WTC11 (cell line): ENCODE measurements around the gene ADRA1B. TPM values are rescaled to one million over a fixed set of nuclear protein-coding genes. Genes with fewer than 3 reads are reported as not detected.

Experiments used
- ATAC-seq: fragments of 200-7000 bp; cut with Tn5 transposase; 2 replicates; pipeline ENCODE4 v1.10.0; 2021; ENCODE audit warnings: mild to moderate bottlenecking, moderate library complexity
- CTCF ChIA-PET: fragments of 300-600 bp; sonication (Branson Sonifier 250); formaldehyde crosslinking; loops from one replicate; lab custom pipeline; 2021; ENCODE audit warnings: antibody characterized with exemption; lab: Charles Lee
- POLR2A ChIA-PET: fragments of 350-600 bp; sonication (Branson Sonifier 250); formaldehyde crosslinking; loops from one replicate; lab custom pipeline; 2021; ENCODE audit warnings: antibody characterized with exemption; lab: Charles Lee
- DNase-seq: peaks from one replicate; pipeline ENCODE4 v3.0.0; 2021; ENCODE audit warnings: low spot score
- H3K27ac Mint-ChIP-seq: 2 replicates; pipeline ENCODE4 v1.8.0; 2021; ENCODE audit warnings: mixed read lengths
- H3K27me3 Mint-ChIP-seq: 2 replicates; pipeline ENCODE4 v1.8.0; 2021; ENCODE audit warnings: low read depth, mild to moderate bottlenecking, moderate library complexity, mixed read lengths
- H3K36me3 Mint-ChIP-seq: 2 replicates; pipeline ENCODE4 v1.8.0; 2021; ENCODE audit warnings: mixed read lengths
- H3K4me1 Mint-ChIP-seq: 2 replicates; pipeline ENCODE4 v1.8.0; 2022; ENCODE audit warnings: mixed read lengths
- H3K4me3 Mint-ChIP-seq: 2 replicates; pipeline ENCODE4 v1.8.0; 2021; ENCODE audit warnings: mild to moderate bottlenecking, moderate library complexity, mixed read lengths
- H3K9me3 Mint-ChIP-seq: 2 replicates; pipeline ENCODE4 v1.8.0; 2021; ENCODE audit warnings: mixed read lengths
- ATF1 ChIP-seq: sonication (generic); formaldehyde crosslinking; IDR thresholded peaks from 2 replicates; pipeline ENCODE4 v1.8.1; 2023; ENCODE audit warnings: mild to moderate bottlenecking, moderate library complexity, missing genetic modification reagents
- CBFB ChIP-seq: sonication (generic); formaldehyde crosslinking; IDR thresholded peaks from 2 replicates; pipeline ENCODE4 v1.8.1; 2022; ENCODE audit warnings: mild to moderate bottlenecking, low read depth, missing genetic modification reagents
- CREM ChIP-seq: sonication (generic); formaldehyde crosslinking; IDR thresholded peaks from 2 replicates; pipeline ENCODE4 v1.8.1; 2022; ENCODE audit warnings: mild to moderate bottlenecking, missing genetic modification reagents, moderate library complexity
- ERG ChIP-seq: fragments of 250-450 bp; sonication (Bioruptor Pico); IDR thresholded peaks from 2 replicates; pipeline ENCODE4 v1.8.0; 2021; ENCODE audit warnings: mild to moderate bottlenecking
- ESRRA ChIP-seq: sonication (generic); formaldehyde crosslinking; IDR thresholded peaks from 2 replicates; pipeline ENCODE4 v1.8.1; 2022; ENCODE audit warnings: mild to moderate bottlenecking, missing genetic modification reagents, borderline replicate concordance
- NR1H2 ChIP-seq: sonication (generic); formaldehyde crosslinking; IDR thresholded peaks from 2 replicates; pipeline ENCODE4 v1.9.0; 2021; ENCODE audit warnings: mild to moderate bottlenecking, moderate library complexity, missing genetic modification reagents
- RORB ChIP-seq: fragments of 250-450 bp; sonication (Bioruptor Pico); IDR thresholded peaks from 2 replicates; pipeline ENCODE4 v1.9.0; 2021; ENCODE audit warnings: mild to moderate bottlenecking
- TEAD4 ChIP-seq: sonication (generic); formaldehyde crosslinking; IDR thresholded peaks from 2 replicates; pipeline ENCODE4 v1.8.0; 2022; ENCODE audit warnings: mild to moderate bottlenecking, missing genetic modification reagents
- TP53 ChIP-seq: sonication (generic); formaldehyde crosslinking; IDR thresholded peaks from 2 replicates; pipeline ENCODE4 v1.8.1; 2023; ENCODE audit warnings: mild to moderate bottlenecking, missing genetic modification reagents
- USF1 ChIP-seq: sonication (generic); formaldehyde crosslinking; IDR thresholded peaks from 2 replicates; pipeline ENCODE4 v1.8.0; 2022; ENCODE audit warnings: mild to moderate bottlenecking, missing genetic modification reagents
- ZNF219 ChIP-seq: sonication (generic); formaldehyde crosslinking; IDR thresholded peaks from 2 replicates; pipeline ENCODE4 v1.8.0; 2023; ENCODE audit warnings: missing genetic modification reagents, mild to moderate bottlenecking, borderline replicate concordance
- ZNF671 ChIP-seq: fragments of 250-450 bp; sonication (Bioruptor Pico); IDR thresholded peaks from 2 replicates; pipeline ENCODE4 v1.8.0; 2021; ENCODE audit warnings: mild to moderate bottlenecking
- total RNA-seq: library from RNA; stranded (reverse); gene quantifications from 3 replicates; pipeline ENCODE4 v1.2.3, GENCODE V29; 2021
- TF ChIP-seq, protein P1 (sequence below): fragments of 200-600 bp; IDR thresholded peaks from 2 replicates; pipeline ENCODE4 v1.8.0; 2022; ENCODE audit warnings: antibody characterized with exemption
- TF ChIP-seq, protein P2 (sequence below): sonication (generic); formaldehyde crosslinking; IDR thresholded peaks from 2 replicates; pipeline ENCODE4 v1.8.1; 2023; ENCODE audit warnings: mild to moderate bottlenecking, missing genetic modification reagents, borderline replicate concordance
- TF ChIP-seq, protein P3 (sequence below): sonication (generic); formaldehyde crosslinking; IDR thresholded peaks from 2 replicates; pipeline ENCODE4 v1.8.1; 2022; ENCODE audit warnings: mild to moderate bottlenecking, missing genetic modification reagents, moderate library complexity, borderline replicate concordance
- TF ChIP-seq, protein P4 (sequence below): sonication (generic); formaldehyde crosslinking; IDR thresholded peaks from 2 replicates; pipeline ENCODE4 v1.8.0; 2022; ENCODE audit warnings: mild to moderate bottlenecking, missing genetic modification reagents

ADRA1B gene
- total RNA-seq, 1 experiment from 2014 or later: 0.11 TPM

GRCh38 chr5:159943326-159943725 is 27.0 kb downstream of the ADRA1B start:
- DNase-seq: no peak
- H3K27me3 Mint-ChIP-seq: no peaks in the 10 kb centered on the region

GRCh38 chr5:159944056-159944600 is 27.8 kb downstream of the ADRA1B start:
- DNase-seq (no peak), ATAC-seq (no peak)
- POLR2A ChIA-PET: no interaction called here

More at GRCh38 chr5:159943326-159943725, 27.0 kb downstream of the ADRA1B start:
- ChIA-PET POLR2A (no interaction called here), CTCF (interaction anchor here (0.7 kb wide), 1 partner anchor 8 kb away, joined by 3 read pairs; no protein-coding TSS in a partner anchor)
- Mint-ChIP-seq H3K4me1 (no peaks in the 10 kb centered on the region), H3K9me3 (peaks cover 10% of the 10 kb centered on the region), H3K27ac (no peak overlapping the region), H3K36me3 (no peaks in the 10 kb centered on the region), H3K4me3 (no peak overlapping the region)
- no peak for ATAC-seq
- TF ChIP-seq, protein P1, sequence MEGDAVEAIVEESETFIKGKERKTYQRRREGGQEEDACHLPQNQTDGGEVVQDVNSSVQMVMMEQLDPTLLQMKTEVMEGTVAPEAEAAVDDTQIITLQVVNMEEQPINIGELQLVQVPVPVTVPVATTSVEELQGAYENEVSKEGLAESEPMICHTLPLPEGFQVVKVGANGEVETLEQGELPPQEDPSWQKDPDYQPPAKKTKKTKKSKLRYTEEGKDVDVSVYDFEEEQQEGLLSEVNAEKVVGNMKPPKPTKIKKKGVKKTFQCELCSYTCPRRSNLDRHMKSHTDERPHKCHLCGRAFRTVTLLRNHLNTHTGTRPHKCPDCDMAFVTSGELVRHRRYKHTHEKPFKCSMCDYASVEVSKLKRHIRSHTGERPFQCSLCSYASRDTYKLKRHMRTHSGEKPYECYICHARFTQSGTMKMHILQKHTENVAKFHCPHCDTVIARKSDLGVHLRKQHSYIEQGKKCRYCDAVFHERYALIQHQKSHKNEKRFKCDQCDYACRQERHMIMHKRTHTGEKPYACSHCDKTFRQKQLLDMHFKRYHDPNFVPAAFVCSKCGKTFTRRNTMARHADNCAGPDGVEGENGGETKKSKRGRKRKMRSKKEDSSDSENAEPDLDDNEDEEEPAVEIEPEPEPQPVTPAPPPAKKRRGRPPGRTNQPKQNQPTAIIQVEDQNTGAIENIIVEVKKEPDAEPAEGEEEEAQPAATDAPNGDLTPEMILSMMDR: no peak
- TF ChIP-seq CBFB (CRISPR knock-in tag) (no peak), ZNF219 (CRISPR knock-in tag) (no peak), TEAD4 (CRISPR knock-in tag) (no peak), CREM (CRISPR knock-in tag) (no peak)

GRCh38 chr5:159945359-159945758 is 29.1 kb downstream of the ADRA1B start:
- Mint-ChIP-seq H3K36me3 (no peaks in the 10 kb centered on the region), H3K4me1 (no peaks in the 10 kb centered on the region), H3K4me3 (no peak overlapping the region), H3K27me3 (no peaks in the 10 kb centered on the region), H3K9me3 (peaks cover 10% of the 10 kb centered on the region), H3K27ac (no peak overlapping the region)
- POLR2A ChIA-PET: interaction anchor here (0.6 kb wide), 1 partner anchor 17 kb away, joined by 3 read pairs; no protein-coding TSS in a partner anchor
- TF ChIP-seq, protein P2, sequence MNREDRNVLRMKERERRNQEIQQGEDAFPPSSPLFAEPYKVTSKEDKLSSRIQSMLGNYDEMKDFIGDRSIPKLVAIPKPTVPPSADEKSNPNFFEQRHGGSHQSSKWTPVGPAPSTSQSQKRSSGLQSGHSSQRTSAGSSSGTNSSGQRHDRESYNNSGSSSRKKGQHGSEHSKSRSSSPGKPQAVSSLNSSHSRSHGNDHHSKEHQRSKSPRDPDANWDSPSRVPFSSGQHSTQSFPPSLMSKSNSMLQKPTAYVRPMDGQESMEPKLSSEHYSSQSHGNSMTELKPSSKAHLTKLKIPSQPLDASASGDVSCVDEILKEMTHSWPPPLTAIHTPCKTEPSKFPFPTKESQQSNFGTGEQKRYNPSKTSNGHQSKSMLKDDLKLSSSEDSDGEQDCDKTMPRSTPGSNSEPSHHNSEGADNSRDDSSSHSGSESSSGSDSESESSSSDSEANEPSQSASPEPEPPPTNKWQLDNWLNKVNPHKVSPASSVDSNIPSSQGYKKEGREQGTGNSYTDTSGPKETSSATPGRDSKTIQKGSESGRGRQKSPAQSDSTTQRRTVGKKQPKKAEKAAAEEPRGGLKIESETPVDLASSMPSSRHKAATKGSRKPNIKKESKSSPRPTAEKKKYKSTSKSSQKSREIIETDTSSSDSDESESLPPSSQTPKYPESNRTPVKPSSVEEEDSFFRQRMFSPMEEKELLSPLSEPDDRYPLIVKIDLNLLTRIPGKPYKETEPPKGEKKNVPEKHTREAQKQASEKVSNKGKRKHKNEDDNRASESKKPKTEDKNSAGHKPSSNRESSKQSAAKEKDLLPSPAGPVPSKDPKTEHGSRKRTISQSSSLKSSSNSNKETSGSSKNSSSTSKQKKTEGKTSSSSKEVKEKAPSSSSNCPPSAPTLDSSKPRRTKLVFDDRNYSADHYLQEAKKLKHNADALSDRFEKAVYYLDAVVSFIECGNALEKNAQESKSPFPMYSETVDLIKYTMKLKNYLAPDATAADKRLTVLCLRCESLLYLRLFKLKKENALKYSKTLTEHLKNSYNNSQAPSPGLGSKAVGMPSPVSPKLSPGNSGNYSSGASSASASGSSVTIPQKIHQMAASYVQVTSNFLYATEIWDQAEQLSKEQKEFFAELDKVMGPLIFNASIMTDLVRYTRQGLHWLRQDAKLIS (CRISPR knock-in tag): no peak
- no peak for TF ChIP-seq TP53 (CRISPR knock-in tag)
- TF ChIP-seq ERG: no peak
- TF ChIP-seq, protein P1: no peak
- TF ChIP-seq USF1 (CRISPR knock-in tag): no peak
- no peak for DNase-seq
- ATAC-seq: no peak
- CTCF ChIA-PET: interaction anchor here (0.6 to 1.4 kb wide), 2 partner anchors 20 to 364 kb away, joined by 3 read pairs; no protein-coding TSS in a partner anchor

More at GRCh38 chr5:159944056-159944600, 27.8 kb downstream of the ADRA1B start:
- CTCF ChIA-PET: no interaction called here
- no peaks in the 10 kb centered on the region for H3K4me1 Mint-ChIP-seq
- no peaks in the 10 kb centered on the region for H3K36me3 Mint-ChIP-seq
- TF ChIP-seq NR1H2 (CRISPR knock-in tag): no peak
- TF ChIP-seq ESRRA: no peak
- no peak for TF ChIP-seq ATF1 (CRISPR knock-in tag)
- no peak for TF ChIP-seq CREM (CRISPR knock-in tag)
- TF ChIP-seq, protein P3, sequence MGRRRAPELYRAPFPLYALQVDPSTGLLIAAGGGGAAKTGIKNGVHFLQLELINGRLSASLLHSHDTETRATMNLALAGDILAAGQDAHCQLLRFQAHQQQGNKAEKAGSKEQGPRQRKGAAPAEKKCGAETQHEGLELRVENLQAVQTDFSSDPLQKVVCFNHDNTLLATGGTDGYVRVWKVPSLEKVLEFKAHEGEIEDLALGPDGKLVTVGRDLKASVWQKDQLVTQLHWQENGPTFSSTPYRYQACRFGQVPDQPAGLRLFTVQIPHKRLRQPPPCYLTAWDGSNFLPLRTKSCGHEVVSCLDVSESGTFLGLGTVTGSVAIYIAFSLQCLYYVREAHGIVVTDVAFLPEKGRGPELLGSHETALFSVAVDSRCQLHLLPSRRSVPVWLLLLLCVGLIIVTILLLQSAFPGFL (CRISPR knock-in tag): no peak
- TF ChIP-seq, protein P4, sequence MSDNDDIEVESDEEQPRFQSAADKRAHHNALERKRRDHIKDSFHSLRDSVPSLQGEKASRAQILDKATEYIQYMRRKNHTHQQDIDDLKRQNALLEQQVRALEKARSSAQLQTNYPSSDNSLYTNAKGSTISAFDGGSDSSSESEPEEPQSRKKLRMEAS (CRISPR knock-in tag): no peak
- no peak for TF ChIP-seq RORB (CRISPR knock-in tag)
- no peak for TF ChIP-seq ZNF671 (CRISPR knock-in tag)
- no peak overlapping the region for H3K27ac Mint-ChIP-seq
- peaks cover 10% of the 10 kb centered on the region for H3K9me3 Mint-ChIP-seq
- H3K27me3 Mint-ChIP-seq: no peaks in the 10 kb centered on the region
- no peak overlapping the region for H3K4me3 Mint-ChIP-seq
